SU-DHL-6 (cell line): ENCODE data around the gene DCDC1.
A peak's percentile ranks its signal among the peaks of the same experiment; 100 is the strongest.

Experiments
- H2AFZ ChIP-seq: fragments of 200-600 bp; sonication (generic); 2 replicates; pipeline ENCODE4 v1.6.1; 2014; ENCODE audit warnings: low read depth, mild to moderate bottlenecking, moderate library complexity, mixed read lengths, antibody characterized with exemption, low read length; ENCODE audit not compliant: severe bottlenecking
- H3F3A ChIP-seq: fragments of 200-600 bp; shearing (Covaris generic); 2 replicates; pipeline ENCODE4 v1.6.0; 2016; ENCODE audit warnings: antibody characterized with exemption, mild to moderate bottlenecking; ENCODE audit not compliant: insufficient read depth
- H3K27ac ChIP-seq: fragments of 200-600 bp; sonication (generic); 2 replicates; pipeline ENCODE4 v1.5.1; 2016; ENCODE audit warnings: low read depth, mild to moderate bottlenecking, low read length, moderate library complexity, mixed read lengths
- H3K27me3 ChIP-seq: fragments of 200-600 bp; sonication (generic), shearing (Covaris generic); 2 replicates; pipeline ENCODE4 v1.6.0; 2014; ENCODE audit warnings: mild to moderate bottlenecking, low read length
- H3K36me3 ChIP-seq: fragments of 200-600 bp; sonication (generic); 2 replicates; pipeline ENCODE4 v1.6.1; 2014; ENCODE audit warnings: mild to moderate bottlenecking, low read length, mixed read lengths
- H3K4me2 ChIP-seq: fragments of 300-600, 200-600 bp; shearing (Covaris generic), sonication (generic); 2 replicates; pipeline ENCODE4 v1.6.0; 2014; ENCODE audit warnings: low read length, low read depth, mild to moderate bottlenecking; ENCODE audit not compliant: poor library complexity, severe bottlenecking
- H3K4me3 ChIP-seq: fragments of 200-600 bp; sonication (generic); 2 replicates; pipeline ENCODE4 v1.5.1; 2014; ENCODE audit warnings: antibody characterized with exemption, low read length, mild to moderate bottlenecking, mixed read lengths; ENCODE audit not compliant: insufficient read depth, poor library complexity, severe bottlenecking
- H3K79me2 ChIP-seq: fragments of 200-600 bp; sonication (generic); 2 replicates; pipeline ENCODE4 v1.6.1; 2014; ENCODE audit warnings: mild to moderate bottlenecking, low read length, moderate library complexity; ENCODE audit not compliant: insufficient read depth
- H3K9ac ChIP-seq: fragments of 200-600 bp; sonication (generic); 2 replicates; pipeline ENCODE4 v1.7.0; 2014; ENCODE audit warnings: mild to moderate bottlenecking, low read length
- H3K9me2 ChIP-seq: fragments of 200-600 bp; sonication (generic); replicated peaks from 2 replicates; pipeline ENCODE4 v1.6.1; 2014; ENCODE audit warnings: low read length; ENCODE audit not compliant: insufficient read depth
- H3K9me3 ChIP-seq: fragments of 200-600 bp; sonication (generic); 2 replicates; pipeline ENCODE4 v1.6.1; 2014; ENCODE audit warnings: low read length, mixed read lengths; ENCODE audit not compliant: insufficient read depth
- H4K20me1 ChIP-seq: fragments of 200-600 bp; sonication (generic); 2 replicates; pipeline ENCODE4 v1.6.1; 2014; ENCODE audit warnings: low read depth, mild to moderate bottlenecking, antibody characterized with exemption, low read length, moderate library complexity, mixed read lengths
- CTCF ChIP-seq: fragments of 200-600 bp; sonication (generic); IDR thresholded peaks from one replicate; pipeline ENCODE4 v1.5.1; 2017; ENCODE audit warnings: antibody characterized with exemption, mild to moderate bottlenecking, low read length, moderate library complexity; ENCODE audit not compliant: insufficient read depth, poor library complexity, severe bottlenecking
- EZH2phosphoT487 ChIP-seq: fragments of 200-600 bp; sonication (generic), shearing (Covaris generic); conservative IDR thresholded peaks from 2 replicates; pipeline ENCODE4 v1.6.1; 2018; ENCODE audit warnings: mild to moderate bottlenecking, antibody characterized with exemption, low read length, moderate library complexity, mixed read lengths

Gene DCDC1

DNA sequence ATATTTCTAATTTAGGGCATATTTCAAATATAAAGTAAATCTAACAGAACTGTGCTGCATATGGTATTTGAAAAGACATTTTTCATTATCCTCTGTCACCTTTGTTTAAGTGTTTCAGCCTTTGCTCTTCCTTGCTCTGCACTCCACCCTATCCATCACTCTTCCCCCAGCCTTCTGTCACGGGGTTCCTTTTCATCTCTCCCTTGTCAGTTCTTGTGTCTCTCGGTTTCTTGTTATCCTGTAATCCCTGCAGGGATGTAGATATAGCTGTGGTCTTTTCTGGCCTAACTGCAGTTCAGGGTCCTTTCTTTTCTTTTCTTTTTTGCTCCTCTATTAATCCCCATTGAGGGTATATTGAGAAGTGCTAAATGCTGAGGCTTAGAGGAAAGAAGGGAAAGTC is 261.9 kb downstream of the DCDC1 start:
- H4K20me1 ChIP-seq, result no peaks in the 10 kb centered on the region
- no peaks in the 10 kb centered on the region for H3K27me3 ChIP-seq
- no peaks in the 10 kb centered on the region for H3K79me2 ChIP-seq
- no peak overlapping the region for H2AFZ ChIP-seq
- no peaks in the 10 kb centered on the region; the same call in 1 of the 2 replicates for H3K9me2 ChIP-seq
- H3F3A ChIP-seq, result no peaks in the 10 kb centered on the region
- H3K9me3 ChIP-seq, result no peaks in the 10 kb centered on the region
- no peak overlapping the region for H3K9ac ChIP-seq
- H3K4me3 ChIP-seq, result no peak overlapping the region
- H3K27ac ChIP-seq, result no peak overlapping the region
- TF ChIP-seq CTCF, result no peak
- H3K36me3 ChIP-seq, result no peaks in the 10 kb centered on the region
- no peak overlapping the region for H3K4me2 ChIP-seq

DNA sequence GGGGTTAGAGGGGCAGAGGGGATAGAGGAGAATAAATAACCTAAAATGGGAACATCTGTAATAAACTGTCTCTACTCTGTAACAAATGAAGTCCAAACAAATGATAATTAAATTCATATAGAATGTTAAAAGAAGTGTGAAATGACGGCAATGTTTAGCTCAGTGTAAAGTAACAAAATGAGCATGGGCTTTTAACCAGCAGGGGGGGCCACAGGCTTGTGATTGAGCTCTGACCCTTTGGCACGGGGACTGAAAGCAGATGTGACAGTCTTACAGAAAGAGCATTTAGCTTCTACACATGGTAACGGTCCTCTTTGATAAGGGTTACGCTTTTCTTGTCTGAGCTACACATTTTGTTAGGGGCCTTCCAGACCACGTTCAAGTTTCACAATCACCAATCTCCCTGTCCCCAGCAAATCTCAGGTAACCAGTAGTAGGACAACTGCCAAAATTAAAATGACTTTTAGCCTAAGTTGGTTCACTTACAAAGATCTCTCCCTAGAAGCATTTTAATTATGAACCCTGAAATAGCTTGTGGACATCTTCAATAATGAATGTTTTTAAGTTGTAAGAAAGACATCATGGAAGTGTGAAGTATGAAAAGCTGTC is 262.5 kb downstream of the DCDC1 start:
- no peak overlapping the region for H3K4me3 ChIP-seq
- H2AFZ ChIP-seq, result no peak overlapping the region
- no peaks in the 10 kb centered on the region for H3K9me3 ChIP-seq
- H3K27me3 ChIP-seq, result no peaks in the 10 kb centered on the region
- no peaks in the 10 kb centered on the region for H4K20me1 ChIP-seq
- no peaks in the 10 kb centered on the region for H3K36me3 ChIP-seq
- no peaks in the 10 kb centered on the region; the same call in 1 of the 2 replicates for H3K9me2 ChIP-seq
- no peak overlapping the region for H3K27ac ChIP-seq
- no peaks in the 10 kb centered on the region for H3F3A ChIP-seq
- no peak overlapping the region for H3K4me2 ChIP-seq
- H3K9ac ChIP-seq, result no peak overlapping the region
- H3K79me2 ChIP-seq, result no peaks in the 10 kb centered on the region
- TF ChIP-seq EZH2phosphoT487 (no peak), CTCF (peak; percentile 49)

DNA sequence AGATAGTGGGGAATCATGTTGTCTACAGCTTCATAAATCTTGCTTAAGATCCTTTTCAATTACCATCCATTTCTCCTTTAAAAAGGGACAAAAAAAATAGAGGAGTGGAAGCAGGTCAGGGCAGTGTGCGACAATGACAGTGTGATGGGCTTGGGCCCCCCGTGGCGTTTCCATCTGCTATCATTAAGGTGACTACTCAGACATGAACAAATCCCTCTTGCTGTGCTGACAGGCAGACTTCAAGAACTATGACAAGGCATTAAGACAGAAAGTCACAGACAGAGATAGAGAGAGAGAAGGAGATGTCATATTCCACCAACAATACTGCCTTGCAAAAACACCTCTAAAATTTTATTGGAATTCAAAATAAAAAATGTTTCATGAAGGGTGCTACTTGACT is 263.2 kb downstream of the DCDC1 start:
- Histone ChIP-seq H2AFZ (no peak overlapping the region), H3K9ac (no peak overlapping the region), H3K36me3 (no peaks in the 10 kb centered on the region), H3K27me3 (no peaks in the 10 kb centered on the region), H4K20me1 (no peaks in the 10 kb centered on the region), H3F3A (no peaks in the 10 kb centered on the region), H3K79me2 (no peaks in the 10 kb centered on the region), H3K4me3 (no peak overlapping the region), H3K9me3 (no peaks in the 10 kb centered on the region), H3K9me2 (no peaks in the 10 kb centered on the region), H3K4me2 (no peak overlapping the region), H3K27ac (no peak overlapping the region)
- TF ChIP-seq EZH2phosphoT487, result no peak
- no peak for TF ChIP-seq CTCF
